CD8-positive, alpha-beta memory T cell (primary cell): ENCODE measurements around the gene TMA7B. TPM values are rescaled to one million over a fixed set of nuclear protein-coding genes. Genes with fewer than 3 reads are reported as not detected.
"Not testable (repeated sequence)": the region's sequence is repeated elsewhere in the genome, so short reads cannot be mapped to it uniquely, and the experiment has no call there.

Experiments used
- CTCF ChIA-PET: fragments of 350-600 bp; sonication (Branson Sonifier 250); formaldehyde crosslinking; loops from one replicate; lab custom pipeline; 2021; ENCODE audit warnings: antibody characterized with exemption; lab: Charles Lee
- POLR2A ChIA-PET: fragments of 350-600 bp; sonication (Branson Sonifier 250); formaldehyde crosslinking; loops from one replicate; lab custom pipeline; 2021; ENCODE audit warnings: antibody characterized with exemption; lab: Charles Lee
- DNase-seq, 5 donors: peaks; one replicate each; pipeline versions ENCODE4 v3.0.0 to v3.0.0-alpha.2; 2020 to 2022; ENCODE audit warnings: mixed read lengths in 1 of 5
- H3K27ac ChIP-seq: one replicate; pipeline ENCODE4 v1.7.0; 2013; ENCODE audit warnings: low read depth, mild to moderate bottlenecking, low read length, moderate library complexity
- H3K27me3 ChIP-seq: 2 replicates; pipeline ENCODE4 v1.7.0; 2013; ENCODE audit warnings: low read length, mild to moderate bottlenecking; ENCODE audit not compliant: insufficient read depth, poor library complexity, severe bottlenecking
- H3K36me3 ChIP-seq: 2 replicates; pipeline ENCODE4 v1.7.0; 2013; ENCODE audit warnings: mild to moderate bottlenecking, low read length, moderate library complexity; ENCODE audit not compliant: insufficient read depth
- H3K4me1 ChIP-seq: 2 replicates; pipeline ENCODE4 v1.7.0; 2013; ENCODE audit warnings: mild to moderate bottlenecking, low read length, moderate library complexity; ENCODE audit not compliant: insufficient read depth
- H3K4me3 ChIP-seq: 2 replicates; pipeline ENCODE4 v1.7.0; 2013; ENCODE audit warnings: mild to moderate bottlenecking, low read length
- H3K9me3 ChIP-seq: 2 replicates; pipeline ENCODE4 v1.7.0; 2013; ENCODE audit warnings: mild to moderate bottlenecking, low read length
- H3K27ac Mint-ChIP-seq, 8 donors: one replicate each; pipeline ENCODE4 v1.8.0; 2020 to 2021; ENCODE audit warnings: mixed read lengths in 8 of 8, mild to moderate bottlenecking in 6 of 8, inconsistent platforms in 3 of 8, moderate library complexity in 3 of 8
- H3K27me3 Mint-ChIP-seq, 2 donors: one replicate each; pipeline ENCODE4 v1.8.0; 2020 to 2021; ENCODE audit warnings: mixed read lengths in 2 of 2, mild to moderate bottlenecking in 1 of 2, moderate library complexity in 1 of 2
- H3K36me3 Mint-ChIP-seq, 3 donors: one replicate each; pipeline ENCODE4 v1.8.0; 2020 to 2021; ENCODE audit warnings: mixed read lengths in 3 of 3, inconsistent platforms in 1 of 3, mild to moderate bottlenecking in 1 of 3
- H3K4me1 Mint-ChIP-seq, 3 donors: one replicate each; pipeline ENCODE4 v1.8.0; 2020 to 2021; ENCODE audit warnings: mixed read lengths in 3 of 3, inconsistent platforms in 1 of 3, mild to moderate bottlenecking in 1 of 3
- H3K4me3 Mint-ChIP-seq, 7 donors: one replicate each; pipeline ENCODE4 v1.8.0; 2020 to 2021; ENCODE audit warnings: mixed read lengths in 7 of 7, mild to moderate bottlenecking in 6 of 7, moderate library complexity in 4 of 7, inconsistent platforms in 2 of 7
- H3K9me3 Mint-ChIP-seq, 5 donors: one replicate each; pipeline ENCODE4 v1.8.0; 2020 to 2022; ENCODE audit warnings: mixed read lengths in 5 of 5, mild to moderate bottlenecking in 3 of 5, moderate library complexity in 2 of 5, inconsistent platforms in 1 of 5
- polyA plus RNA-seq: library from polyadenylated mRNA; unstranded; fragments of 300-500 nt; fragmentation: Illumina TruSeq; gene quantifications from one replicate; pipeline ENCODE4 v1.2.3, GENCODE V29; 2021
- total RNA-seq, 2 experiments: library from RNA; stranded (reverse); gene quantifications; one replicate each; pipeline ENCODE4 v1.2.3, GENCODE V29; 2021

The TMA7B gene
- total and polyA plus RNA-seq, 3 experiments from 2014 or later: 1.4 to 3.0 (median 2.0) TPM

DNA sequence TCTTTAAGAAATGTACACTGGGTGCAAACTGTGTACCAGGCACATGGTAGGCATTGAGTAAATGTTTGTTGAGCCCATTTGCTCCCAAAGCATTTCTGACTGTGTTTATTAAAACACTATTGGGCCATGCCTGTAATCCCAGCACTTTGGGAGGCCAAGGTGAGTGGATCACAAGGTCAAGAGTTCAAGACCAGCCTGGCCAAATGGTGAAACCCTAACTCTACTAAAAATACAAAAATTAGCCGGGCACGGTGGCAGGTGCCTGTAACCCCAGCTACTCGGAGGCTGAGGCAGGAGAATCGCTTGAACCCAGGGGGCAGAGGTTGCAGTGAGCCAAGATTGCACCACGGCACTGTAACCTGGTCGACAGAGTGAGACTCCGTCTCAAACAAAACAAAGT, 32.7 kb downstream of the TMA7B start:
- Mint-ChIP-seq H3K4me3 (peak overlapping the region in 1 of 7 donors; percentile 7), H3K27me3 (peaks cover 37 to 68% of the 10 kb centered on the region in 2 donors), H3K27ac (peak overlapping the region in 2 of 8 donors; percentile 1 to 69), H3K4me1 (peaks cover 7 to 12% (median 8%) of the 10 kb centered on the region in 3 donors)
- H3K4me1 ChIP-seq, DNase-seq, H3K9me3 Mint-ChIP-seq, H3K36me3 ChIP-seq, H3K36me3 Mint-ChIP-seq, POLR2A ChIA-PET, CTCF ChIA-PET, H3K27ac ChIP-seq, H3K9me3 ChIP-seq, H3K27me3 ChIP-seq, H3K4me3 ChIP-seq: not testable (repeated sequence)

DNA sequence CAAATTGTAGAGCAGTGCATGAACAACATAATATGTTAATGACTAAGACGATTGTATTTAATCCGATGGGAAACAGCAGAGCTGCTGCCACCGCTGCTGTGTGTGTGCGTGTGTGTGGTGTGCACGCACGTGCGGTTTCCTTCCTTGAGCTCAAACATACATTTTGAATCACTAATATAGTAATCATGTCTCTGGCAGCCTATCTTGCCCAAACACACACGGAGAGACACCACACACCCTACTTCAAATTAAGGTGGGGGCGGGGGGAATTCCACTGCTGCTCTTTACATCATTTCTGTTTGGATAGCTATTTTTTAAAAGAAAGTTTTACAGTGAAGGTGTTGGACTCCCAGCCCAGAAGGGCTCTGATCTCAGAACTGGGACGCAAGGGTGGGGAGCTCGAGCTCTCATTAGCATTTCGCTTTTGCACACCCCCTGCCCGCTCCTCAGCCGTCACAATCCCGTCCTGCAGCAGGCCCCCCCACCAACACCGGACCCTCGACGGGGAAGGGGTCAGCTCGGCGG, 33.9 kb downstream of the TMA7B start:
- H3K9me3 Mint-ChIP-seq: no peaks in the 10 kb centered on the region
- ChIA-PET POLR2A (interaction anchor here (0.5 to 1.1 kb wide), 2 partner anchors 61 to 569 kb away, joined by 3 to 4 read pairs; no protein-coding TSS in a partner anchor), CTCF (no interaction called here)
- Histone ChIP-seq H3K9me3 (no peaks in the 10 kb centered on the region), H3K27me3 (no peaks in the 10 kb centered on the region), H3K4me1 (peaks cover 4% of the 10 kb centered on the region), H3K4me3 (no peak overlapping the region), H3K27ac (no peak overlapping the region), H3K36me3 (no peaks in the 10 kb centered on the region)
- peaks cover 7 to 12% (median 8%) of the 10 kb centered on the region in 3 donors for H3K4me1 Mint-ChIP-seq
- H3K27ac Mint-ChIP-seq: peak overlapping the region in 4 of 8 donors; percentile 11 to 69 (median 28)
- peaks cover 33 to 69% of the 10 kb centered on the region in 2 donors for H3K27me3 Mint-ChIP-seq
- peak in 2 of 5 donors; percentile 30 to 79 for DNase-seq
- H3K36me3 Mint-ChIP-seq: no peaks in the 10 kb centered on the region
- H3K4me3 Mint-ChIP-seq: peak overlapping the region; percentile 23 to 80 (median 60)

DNA sequence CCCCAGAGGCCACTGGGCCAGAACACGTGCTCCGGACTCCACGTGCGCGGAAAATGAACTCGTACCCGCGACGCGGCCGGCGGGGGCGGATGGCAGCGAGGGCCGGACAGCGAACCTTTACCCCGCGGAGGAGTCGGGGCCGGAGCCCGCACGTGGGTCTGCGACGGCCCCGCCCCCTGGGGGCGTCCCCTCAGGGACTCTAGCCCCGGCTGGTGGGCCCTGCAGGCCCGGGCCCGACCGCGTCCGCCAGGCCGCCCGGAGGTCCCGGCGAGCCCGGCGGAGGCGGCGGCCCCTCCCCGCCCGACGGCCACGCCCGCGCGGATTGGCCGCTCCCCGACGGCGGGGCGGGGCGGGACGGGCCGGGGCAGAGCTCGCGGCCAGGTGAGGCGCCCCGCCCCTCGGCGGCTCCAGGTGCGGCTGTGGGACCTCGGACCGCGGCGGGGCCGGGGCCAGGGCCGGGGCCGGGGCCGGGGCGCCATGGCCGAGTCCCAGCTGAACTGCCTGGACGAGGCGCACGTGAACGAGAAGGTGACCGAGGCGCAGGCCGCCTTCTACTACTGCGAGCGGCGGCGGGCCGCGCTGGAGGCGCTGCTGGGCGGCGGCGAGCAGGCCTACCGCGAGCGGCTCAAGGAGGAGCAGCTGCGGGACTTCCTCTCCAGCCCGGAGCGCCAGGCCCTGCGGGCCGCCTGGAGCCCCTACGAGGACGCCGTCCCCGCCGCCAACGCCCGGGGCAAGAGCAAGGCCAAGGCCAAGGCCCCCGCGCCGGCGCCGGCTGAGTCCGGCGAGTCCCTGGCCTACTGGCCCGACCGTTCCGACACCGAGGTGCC, 34.6 kb downstream of the TMA7B start, which contains the start of gene FAM83F:
TSS of gene FAM83F (plus strand) at position 389 of the 827 bp plus-strand sequence. CDS start at position 478, 89 bp downstream.
- no peaks in the 10 kb centered on the region for H3K9me3 Mint-ChIP-seq
- Histone ChIP-seq H3K4me1 (peaks cover 4% of the 10 kb centered on the region), H3K9me3 (no peaks in the 10 kb centered on the region), H3K36me3 (no peaks in the 10 kb centered on the region), H3K27me3 (no peaks in the 10 kb centered on the region), H3K4me3 (no peak within 1 kb of the TSS), H3K27ac (no peak within 1 kb of the TSS)
- H3K36me3 Mint-ChIP-seq: no peaks in the 10 kb centered on the region
- POLR2A ChIA-PET: interaction anchor here (0.5 to 1.1 kb wide), 2 partner anchors 61 to 569 kb away, joined by 3 to 4 read pairs; no protein-coding TSS in a partner anchor
- H3K4me3 Mint-ChIP-seq: peak within 1 kb of the TSS; percentile 34 to 80 (median 60)
- H3K4me1 Mint-ChIP-seq: peaks cover 7 to 12% (median 8%) of the 10 kb centered on the region in 3 donors
- DNase-seq: peak in 2 of 5 donors; percentile 25 to 29
- CTCF ChIA-PET: no interaction called here
- H3K27ac Mint-ChIP-seq: peak within 1 kb of the TSS in 4 of 8 donors; percentile 11 to 69 (median 28)
- H3K27me3 Mint-ChIP-seq: peaks cover 33 to 65% of the 10 kb centered on the region in 2 donors

DNA sequence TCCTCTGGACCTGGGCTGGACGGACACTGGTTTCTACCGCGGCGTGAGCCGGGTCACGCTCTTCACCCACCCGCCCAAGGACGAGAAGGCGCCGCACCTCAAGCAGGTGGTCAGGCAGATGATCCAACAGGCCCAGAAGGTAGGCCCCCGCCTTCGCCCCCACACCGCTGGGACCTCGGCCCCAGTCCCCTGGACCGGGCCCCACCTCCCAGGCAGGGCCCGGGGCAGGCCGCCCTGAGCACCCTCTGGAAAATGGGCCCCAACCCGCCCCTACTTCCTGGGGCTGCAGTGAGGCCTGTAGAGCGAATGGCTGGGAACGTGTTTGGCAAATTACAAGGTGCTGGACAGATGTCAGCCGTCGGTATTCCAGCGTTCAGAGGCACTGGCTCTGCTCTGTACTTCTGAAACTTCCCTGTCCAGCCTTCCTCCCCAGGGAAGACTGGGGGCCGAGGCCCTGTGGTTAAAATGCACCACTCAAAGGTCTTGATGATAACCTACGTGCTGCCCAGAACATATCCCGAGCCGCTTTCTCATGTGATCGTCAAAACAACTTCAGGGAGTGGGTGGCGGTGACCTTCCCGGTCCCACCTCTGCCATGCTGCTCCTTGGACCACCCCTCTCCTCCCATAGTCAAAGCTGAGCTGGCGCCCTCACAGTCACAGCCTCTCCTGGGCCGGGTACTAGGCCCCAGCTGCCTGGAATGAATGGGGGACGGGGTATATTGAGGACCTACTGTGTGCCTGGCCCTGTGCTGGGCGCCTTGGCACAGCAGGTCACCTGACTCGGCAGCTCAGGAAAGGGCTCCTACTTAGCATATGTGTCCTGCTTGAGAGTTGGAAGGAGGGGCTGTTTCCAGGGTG, 35.4 kb downstream of the TMA7B start:
- Mint-ChIP-seq H3K4me3 (peak overlapping the region in 6 of 7 donors; percentile 31 to 52 (median 37)), H3K4me1 (peaks cover 7 to 12% (median 8%) of the 10 kb centered on the region in 3 donors), H3K27me3 (peaks cover 37 to 69% of the 10 kb centered on the region in 2 donors), H3K36me3 (no peaks in the 10 kb centered on the region), H3K9me3 (no peaks in the 10 kb centered on the region), H3K27ac (no peak overlapping the region)
- Histone ChIP-seq H3K4me3 (no peak overlapping the region), H3K27ac (no peak overlapping the region), H3K9me3 (no peaks in the 10 kb centered on the region), H3K36me3 (no peaks in the 10 kb centered on the region), H3K27me3 (no peaks in the 10 kb centered on the region), H3K4me1 (peaks cover 4% of the 10 kb centered on the region)
- no peak for DNase-seq
- ChIA-PET CTCF (interaction anchor here (1.3 kb wide), 2 partner anchors 13 to 29 kb away, joined by 3 to 5 read pairs; no protein-coding TSS in a partner anchor), POLR2A (no interaction called here)

DNA sequence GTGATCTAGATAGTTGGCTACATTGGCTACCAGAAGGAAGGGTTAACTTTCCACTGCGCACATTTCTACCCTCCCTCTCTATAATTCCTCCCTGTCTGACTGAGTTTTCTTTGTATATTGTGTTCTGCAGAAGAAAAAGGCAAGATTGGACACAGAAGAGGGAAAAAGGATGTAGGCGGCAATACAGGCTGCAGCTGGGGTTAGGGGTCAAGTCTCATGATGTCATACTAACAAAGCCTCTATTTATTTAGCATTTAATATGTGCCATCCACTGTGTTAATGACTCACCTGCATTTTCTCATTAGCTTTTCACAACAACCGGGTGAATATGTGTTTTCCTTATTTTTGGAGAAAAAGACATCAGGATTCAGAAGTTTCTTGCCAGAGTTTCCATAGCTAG, 36.5 kb downstream of the TMA7B start:
- H3K36me3 Mint-ChIP-seq: no peaks in the 10 kb centered on the region
- peaks cover 40 to 60% of the 10 kb centered on the region in 2 donors for H3K27me3 Mint-ChIP-seq
- POLR2A ChIA-PET: no interaction called here
- Histone ChIP-seq H3K27me3 (no peaks in the 10 kb centered on the region), H3K27ac (no peak overlapping the region), H3K9me3 (no peaks in the 10 kb centered on the region), H3K4me1 (peaks cover 4% of the 10 kb centered on the region), H3K36me3 (no peaks in the 10 kb centered on the region), H3K4me3 (no peak overlapping the region)
- no peak for DNase-seq
- CTCF ChIA-PET: interaction anchor here (1.3 kb wide), 2 partner anchors 12 to 28 kb away, joined by 3 to 5 read pairs; no protein-coding TSS in a partner anchor
- no peaks in the 10 kb centered on the region for H3K9me3 Mint-ChIP-seq
- H3K27ac Mint-ChIP-seq: no peak overlapping the region
- H3K4me1 Mint-ChIP-seq: peaks cover 7 to 12% (median 8%) of the 10 kb centered on the region in 3 donors
- H3K4me3 Mint-ChIP-seq: peak overlapping the region in 1 of 7 donors; percentile 4

DNA sequence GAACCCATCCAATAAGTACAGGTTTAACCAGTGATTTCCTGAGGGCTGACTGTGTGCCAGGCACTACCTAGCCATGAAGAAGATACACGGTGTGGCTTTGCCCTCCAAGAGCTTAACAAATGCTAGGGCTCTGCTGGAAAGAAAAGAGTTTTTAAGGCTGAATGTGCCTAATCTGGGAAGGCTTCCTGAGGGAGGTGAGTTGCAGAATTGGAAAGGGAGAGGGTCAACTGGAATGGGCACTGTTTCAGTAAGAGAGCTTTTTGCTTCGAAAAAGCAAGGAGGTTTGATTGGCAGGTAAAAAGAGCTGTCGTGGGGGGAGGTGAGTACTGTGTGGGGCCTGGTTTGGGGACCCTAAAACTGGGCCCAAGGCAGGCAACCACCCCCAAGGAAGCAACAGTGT, 37.2 kb downstream of the TMA7B start:
- Histone ChIP-seq H3K27ac (no peak overlapping the region), H3K27me3 (no peaks in the 10 kb centered on the region), H3K9me3 (no peaks in the 10 kb centered on the region), H3K4me1 (peaks cover 4% of the 10 kb centered on the region), H3K4me3 (no peak overlapping the region), H3K36me3 (no peaks in the 10 kb centered on the region)
- Mint-ChIP-seq H3K27ac (no peak overlapping the region), H3K27me3 (peaks cover 40 to 55% of the 10 kb centered on the region in 2 donors), H3K4me1 (peaks cover 7 to 12% (median 8%) of the 10 kb centered on the region in 3 donors), H3K36me3 (no peaks in the 10 kb centered on the region), H3K4me3 (no peak overlapping the region), H3K9me3 (no peaks in the 10 kb centered on the region)
- CTCF ChIA-PET: interaction anchor here (1.3 kb wide), 2 partner anchors 11 to 27 kb away, joined by 3 to 5 read pairs; no protein-coding TSS in a partner anchor
- no peak for DNase-seq
- POLR2A ChIA-PET: no interaction called here

DNA sequence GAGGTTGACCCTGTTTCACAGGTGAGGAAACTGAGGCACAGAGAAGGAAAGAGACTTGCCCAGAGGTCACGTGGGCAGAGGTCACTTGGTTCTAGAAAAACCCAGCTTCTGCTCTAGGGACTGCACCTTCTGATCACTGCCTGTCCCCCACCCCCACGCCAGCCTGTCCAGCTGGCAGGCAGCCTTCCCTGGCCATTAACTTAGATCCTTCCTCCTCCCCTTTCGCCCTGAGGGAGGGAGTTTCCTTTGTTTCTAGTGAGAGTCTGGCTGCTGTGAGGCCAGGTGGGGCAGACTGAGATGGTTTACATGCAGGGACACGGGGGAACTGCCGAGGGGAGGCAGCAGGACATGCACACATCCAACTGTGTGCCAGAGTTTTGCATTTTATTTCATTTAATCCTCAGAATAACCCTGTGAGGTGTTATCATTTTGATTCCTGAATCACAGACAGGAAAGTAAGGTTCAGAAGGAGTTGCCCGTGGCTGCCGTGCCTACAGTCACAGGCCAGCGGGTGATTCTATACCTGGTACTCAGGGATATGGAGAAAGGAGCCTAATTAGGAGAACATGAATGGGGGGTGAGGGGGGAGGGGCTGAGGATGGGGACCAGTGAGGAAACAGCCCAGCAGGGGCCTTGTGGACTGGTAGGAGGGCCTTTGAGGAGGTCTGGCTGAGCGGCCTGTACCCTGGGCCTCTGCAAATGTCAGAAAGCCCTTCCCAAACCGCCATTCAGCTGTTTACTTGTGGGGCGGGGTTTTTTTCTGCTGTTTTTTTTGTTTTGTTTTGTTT, 37.9 kb downstream of the TMA7B start:
- no peaks in the 10 kb centered on the region for H3K9me3 ChIP-seq
- POLR2A ChIA-PET: no interaction called here
- H3K4me3 ChIP-seq: no peak overlapping the region
- peaks cover 7 to 12% (median 8%) of the 10 kb centered on the region in 3 donors for H3K4me1 Mint-ChIP-seq
- CTCF ChIA-PET: no interaction called here
- no peaks in the 10 kb centered on the region for H3K9me3 Mint-ChIP-seq
- H3K4me1 ChIP-seq: peaks cover 4% of the 10 kb centered on the region
- H3K27ac ChIP-seq: no peak overlapping the region
- no peak for DNase-seq
- no peak overlapping the region for H3K27ac Mint-ChIP-seq
- H3K27me3 ChIP-seq: no peaks in the 10 kb centered on the region
- no peaks in the 10 kb centered on the region for H3K36me3 ChIP-seq
- H3K4me3 Mint-ChIP-seq: no peak overlapping the region
- H3K36me3 Mint-ChIP-seq: no peaks in the 10 kb centered on the region
- peaks cover 35 to 48% of the 10 kb centered on the region in 2 donors for H3K27me3 Mint-ChIP-seq
